C1 segment of cervical spinal cord (tissue), 14 donors: Measurements from ENCODE around the gene TSSK6.

Experiments
- DNase-seq, 14 donors: peaks; one replicate each; lab custom pipeline; 2025; lab: John Stamatoyannopoulos, UW

TSSK6 gene

DNA sequence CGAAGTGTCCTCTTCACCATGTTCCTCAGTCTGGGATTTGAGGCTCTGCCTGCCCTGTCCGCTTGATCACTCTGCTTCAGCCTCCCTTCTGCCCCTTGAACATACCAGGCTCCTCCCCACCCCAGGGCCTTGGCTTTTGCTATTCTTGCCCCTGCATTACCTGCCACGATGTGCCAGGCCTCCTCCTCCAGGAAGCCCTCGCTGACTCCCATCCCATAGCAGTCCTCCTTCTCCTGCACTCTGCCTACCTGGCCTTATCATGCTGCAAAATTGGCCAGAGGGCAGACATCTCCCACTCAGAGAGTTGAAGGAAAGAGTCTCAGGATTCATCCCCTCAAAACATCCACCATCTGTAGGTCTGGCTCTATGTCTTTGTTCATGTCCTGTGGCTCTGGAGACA lies 15.5 kb upstream of the TSSK6 start:
- no peak for DNase-seq

DNA sequence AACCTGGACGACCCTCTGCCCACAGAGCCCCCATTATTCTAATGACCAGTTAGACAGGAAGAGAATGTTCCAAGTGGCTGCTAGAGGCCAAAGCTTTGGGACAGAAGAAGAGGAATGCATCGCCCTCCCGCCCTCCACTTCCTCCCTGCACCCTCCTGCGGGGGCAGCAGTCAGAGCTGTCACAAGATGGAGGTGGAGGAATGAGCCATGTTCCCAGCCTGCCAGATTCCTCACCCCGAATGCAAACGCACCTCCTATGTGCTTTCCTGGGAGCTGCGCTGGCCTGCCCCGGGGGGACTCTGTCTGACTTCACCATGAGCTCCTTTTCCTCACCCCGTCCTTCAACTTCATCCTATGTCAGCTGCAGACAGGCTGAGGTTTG lies 15.1 kb upstream of the TSSK6 start:
- no peak for DNase-seq

DNA sequence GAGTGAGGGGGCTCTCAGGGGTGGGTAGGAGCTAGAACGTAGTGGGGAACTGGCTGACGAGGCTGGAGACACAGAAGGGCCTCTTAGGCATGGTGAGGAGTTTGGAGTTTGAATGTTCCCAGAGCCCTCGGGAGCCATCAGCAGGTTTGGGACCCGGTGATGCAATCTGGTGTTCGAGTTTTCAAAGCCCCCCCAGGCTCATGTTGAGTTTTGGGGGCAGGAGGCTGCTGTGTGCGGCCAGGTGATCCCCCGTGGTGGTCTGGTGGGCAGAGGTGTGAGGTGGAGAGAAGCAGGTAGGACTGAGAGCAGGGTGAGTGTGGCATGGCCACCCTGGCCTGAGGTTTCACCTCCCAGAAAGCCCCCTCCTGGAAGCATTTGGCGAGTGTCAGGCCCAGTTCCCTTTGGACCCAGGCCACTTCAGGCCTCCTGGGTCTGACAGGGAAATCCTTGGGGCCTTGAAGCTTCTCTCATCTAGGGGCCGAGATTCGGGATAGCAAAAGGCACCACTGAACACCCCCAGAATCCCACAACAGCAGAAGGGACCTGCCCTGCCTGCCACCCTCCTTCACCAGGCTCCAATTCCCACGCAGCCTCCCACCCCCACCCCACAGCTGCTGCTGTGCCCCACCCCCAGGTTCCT lies 14.6 kb upstream of the TSSK6 start:
- DNase-seq = no peak

DNA sequence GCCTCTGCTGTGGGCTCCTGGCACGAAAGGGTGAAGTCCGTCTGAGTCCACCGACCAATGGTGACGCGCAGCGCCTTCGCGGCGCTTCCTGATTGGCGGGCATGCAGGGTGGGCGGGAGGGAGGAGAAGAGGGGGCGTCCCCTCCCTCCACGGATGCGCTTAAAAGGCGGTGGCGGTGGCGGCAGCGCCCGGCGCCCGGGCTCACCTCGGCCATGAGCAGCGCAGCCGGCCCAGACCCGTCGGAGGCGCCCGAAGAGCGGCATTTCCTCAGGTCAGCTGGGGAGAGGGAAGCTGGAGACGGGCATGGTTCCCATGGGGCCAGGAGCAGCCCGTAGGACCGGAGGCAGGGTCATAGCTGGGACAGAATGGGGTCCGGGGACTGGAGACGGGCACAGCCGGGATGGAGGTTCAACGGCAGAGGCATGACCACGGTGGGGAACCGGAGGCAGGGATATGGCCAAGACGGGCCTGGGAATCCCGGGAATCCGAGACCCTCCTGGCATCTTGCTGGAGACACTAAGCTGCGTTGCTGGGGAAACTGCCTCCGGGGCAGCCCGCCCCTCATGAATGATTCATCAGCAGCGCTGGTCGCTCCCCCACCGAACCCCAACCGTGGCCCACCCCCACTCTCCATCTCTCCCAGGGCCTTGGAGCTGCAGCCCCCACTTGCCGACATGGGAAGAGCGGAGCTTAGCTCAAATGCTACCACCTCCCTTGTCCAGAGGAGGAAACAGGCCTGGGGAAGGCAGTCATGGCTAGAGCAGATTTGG lies 13.6 kb upstream of the TSSK6 start, which contains the start of gene YJEFN3:
Gene YJEFN3, plus strand, starts transcription at position 191 of the 770 bp plus-strand sequence. Its CDS starts 22 bp downstream, at position 213.
- DNase-seq = peak in 8 of 14 donors; percentile 5 to 75 (median 30)

DNA sequence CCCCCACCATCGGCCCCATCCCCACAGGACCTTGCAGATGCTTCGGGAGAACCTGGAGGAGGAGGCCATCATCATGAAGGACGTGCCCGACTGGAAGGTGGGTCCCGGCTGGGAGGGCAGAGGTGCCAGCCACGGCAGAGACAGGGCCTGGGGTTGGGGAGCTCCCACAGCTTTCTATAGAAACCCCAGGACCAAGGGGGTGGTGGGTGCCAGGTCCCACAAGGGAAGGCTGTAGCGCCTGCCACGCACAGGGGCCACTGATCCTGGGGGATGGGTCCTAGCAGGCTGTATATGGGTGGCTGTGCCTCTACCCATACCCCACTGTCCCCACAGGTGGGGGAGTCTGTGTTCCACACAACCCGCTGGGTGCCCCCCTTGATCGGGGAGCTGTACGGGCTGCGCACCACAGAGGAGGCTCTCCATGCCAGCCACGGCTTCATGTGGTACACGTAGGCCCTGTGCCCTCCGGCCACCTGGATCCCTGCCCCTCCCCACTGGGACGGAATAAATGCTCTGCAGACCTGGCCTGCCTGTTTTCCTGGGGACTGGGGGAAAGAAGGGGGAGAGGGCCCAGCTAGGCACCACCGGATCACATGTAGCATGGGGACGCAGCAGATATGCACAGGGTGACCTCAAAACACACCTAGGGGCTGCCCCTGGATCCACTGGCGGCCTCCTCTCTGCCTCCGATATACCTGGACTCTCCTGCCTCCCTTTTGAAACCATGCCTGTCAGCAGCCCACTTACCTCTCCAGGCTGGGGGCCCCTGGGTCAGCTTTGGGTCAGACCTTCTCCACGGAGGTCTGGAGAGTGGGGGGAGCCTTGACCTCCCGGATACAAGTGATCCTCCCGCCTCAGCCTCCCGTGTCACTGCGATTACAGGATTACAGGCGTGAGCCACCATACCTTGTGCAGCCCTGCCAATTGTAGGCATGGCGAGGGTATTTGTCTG lies 12.6 kb upstream of the TSSK6 start:
- DNase-seq = no peak

DNA sequence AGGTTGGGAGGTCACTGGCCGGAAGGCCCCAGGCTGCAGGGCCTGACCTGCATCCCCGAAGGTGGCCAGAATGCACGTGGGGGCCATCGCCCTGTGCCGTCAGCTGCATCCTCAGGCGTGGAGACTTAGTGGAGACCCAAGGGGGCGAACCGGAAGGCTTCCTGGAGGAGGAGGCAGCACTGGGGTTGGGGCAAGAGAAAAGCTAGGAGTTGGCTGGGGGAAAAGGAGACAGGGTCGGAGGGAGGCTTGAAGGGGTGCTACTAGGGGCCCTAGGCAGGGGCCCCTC lies 12.0 kb upstream of the TSSK6 start:
- DNase-seq = no peak

DNA sequence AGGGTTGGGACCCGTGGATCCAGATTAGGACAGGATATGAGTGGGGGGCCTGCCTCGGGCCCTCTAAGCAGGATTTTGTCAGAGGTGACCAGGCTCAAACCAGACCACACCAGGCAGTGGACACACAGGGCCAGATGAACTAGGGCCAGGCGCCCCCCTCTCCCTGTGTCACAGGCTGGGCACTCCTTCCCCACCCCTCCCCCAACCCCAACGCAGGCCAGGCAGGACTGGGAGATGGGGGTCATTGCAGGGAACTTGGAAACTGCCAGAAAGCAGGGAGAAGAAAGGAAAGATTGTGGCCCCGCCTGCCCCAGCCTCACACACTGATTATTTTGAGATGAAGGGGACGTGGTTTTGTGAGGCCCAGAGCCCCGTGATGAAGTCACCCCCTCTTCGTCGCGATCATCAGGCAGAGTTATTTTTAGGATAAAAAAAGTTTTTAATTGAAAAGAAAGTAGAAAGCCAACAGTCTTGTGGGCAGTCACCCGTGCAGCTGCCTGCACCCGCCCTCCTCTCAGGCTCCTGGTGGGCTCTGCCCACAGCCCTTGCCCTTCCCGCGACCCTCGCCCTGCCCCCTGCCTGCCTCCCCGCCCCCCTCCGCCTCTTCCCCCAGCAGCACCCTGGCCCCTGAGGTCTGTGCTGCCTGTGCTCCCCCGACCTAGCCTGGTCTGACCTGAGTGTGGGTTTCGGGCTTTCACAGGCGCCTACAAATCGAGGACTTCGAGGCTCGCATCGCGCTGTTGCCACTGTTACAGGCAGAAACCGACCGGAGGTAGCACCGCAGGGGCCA lies 11.4 kb upstream of the TSSK6 start:
- DNase-seq = peak in 7 of 14 donors; percentile 3 to 54 (median 21)

DNA sequence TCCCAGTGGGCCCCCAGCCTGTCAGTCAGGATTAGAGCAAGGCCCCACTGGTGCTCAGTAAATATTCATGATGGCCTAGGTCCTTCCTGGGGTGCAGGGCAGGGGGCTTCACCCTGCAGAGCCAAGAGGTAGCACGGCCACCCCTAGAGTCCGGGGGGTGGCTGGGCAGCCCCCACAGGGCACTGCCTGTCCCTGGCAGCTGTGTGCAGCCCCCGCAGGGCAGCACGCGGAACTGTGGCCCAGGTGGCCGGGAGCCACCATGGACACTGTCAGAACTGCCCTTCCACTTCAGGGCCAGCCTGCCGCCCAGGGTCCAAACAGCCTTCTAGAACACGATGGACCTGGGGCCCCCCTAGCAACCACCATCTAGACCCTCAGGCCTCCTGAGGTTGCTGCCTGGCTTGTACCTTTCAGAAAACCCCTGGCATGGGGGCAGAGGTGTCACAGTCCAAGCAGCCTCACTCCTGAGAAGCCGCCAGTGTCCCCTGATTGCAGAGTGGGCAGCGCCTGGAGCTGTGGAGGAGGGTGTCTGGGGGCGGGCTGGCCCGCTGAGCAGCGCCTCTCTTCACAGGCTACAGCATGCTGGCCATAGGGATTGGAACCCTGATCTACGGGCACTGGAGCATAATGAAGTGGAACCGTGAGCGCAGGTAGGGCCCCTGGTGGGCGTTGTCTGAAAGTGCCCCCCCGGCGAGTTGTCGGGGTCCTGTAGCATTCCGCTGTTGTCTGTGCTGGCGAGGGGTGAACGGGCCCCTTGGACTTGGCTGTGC lies 10.4 kb upstream of the TSSK6 start:
- DNase-seq = no peak

DNA sequence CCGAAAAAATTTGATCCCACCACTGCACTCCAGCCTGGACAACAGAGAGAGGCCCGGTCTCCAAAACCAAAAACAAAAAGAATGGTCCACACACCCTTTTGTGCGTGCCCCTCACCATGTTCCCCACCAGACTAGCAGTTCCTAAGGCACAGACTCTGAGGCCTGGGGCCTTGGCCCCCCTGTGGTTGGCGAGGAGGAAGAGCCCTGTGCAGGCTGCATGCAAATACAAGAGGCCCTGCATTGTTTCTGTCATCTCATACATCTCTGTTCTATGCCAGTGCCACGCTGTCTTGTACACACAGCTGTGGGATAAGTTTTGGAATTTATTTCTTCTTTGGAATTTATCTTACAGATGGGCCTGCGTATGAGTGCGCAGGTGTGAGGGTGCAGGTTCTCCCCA lies 8.7 kb upstream of the TSSK6 start:
- DNase-seq = no peak

DNA sequence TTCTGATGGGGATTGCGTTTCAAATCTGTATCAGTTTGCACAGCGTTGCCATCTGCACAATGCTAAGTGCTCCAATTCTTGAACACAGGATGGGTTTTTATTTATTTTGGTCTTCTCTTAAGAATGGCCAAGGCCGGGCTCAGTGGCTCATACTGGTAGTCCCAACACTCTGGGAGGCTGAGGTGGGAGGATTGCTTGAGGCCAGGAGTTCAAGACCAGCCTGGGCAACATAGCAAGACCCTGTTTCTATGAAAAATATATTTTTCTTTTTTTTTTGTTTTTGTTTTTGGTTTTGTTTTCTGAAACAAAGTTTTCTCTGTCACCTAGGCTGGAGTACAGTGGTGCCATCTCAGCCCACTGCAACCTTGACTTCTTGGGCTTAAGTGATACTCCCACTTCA lies 7.8 kb upstream of the TSSK6 start:
- no peak for DNase-seq

DNA sequence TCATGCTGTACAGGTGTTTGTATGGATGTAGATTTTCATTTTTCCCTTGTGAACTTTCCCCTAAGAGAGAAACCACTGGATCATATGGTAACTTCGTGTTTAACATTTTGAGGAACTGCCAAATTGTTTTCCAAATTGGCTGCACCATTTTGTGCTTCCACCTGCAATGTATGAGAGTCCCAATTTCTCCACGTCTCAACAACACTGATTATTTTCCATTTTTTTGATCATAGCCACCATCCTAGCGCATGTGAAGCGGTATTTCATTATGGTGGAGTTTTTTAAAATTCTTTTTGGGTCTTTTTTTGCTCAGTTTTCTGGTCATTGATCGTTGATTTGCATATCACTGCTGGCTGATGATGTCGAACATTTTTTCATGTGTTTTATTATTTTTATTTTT lies 5.6 kb upstream of the TSSK6 start:
- no peak for DNase-seq

DNA sequence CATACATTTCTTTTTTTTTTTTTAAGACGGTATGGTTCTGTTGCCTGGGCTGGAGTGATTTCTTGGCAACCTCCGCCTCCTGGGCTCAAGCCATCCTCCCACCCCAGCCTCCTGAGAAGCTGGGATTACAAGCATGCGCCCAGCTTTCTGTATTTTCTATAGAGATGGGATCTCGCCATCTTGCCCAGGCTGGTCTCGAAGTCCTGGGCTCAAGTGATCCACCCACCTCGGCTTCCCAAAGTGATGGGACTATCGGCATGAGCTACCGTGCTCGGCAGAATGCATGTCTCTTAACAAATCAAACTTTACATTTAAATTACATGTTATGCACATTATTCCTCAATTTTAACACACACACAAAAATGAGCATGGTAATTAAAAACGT lies 1.9 kb upstream of the TSSK6 start:
- DNase-seq = no peak

DNA sequence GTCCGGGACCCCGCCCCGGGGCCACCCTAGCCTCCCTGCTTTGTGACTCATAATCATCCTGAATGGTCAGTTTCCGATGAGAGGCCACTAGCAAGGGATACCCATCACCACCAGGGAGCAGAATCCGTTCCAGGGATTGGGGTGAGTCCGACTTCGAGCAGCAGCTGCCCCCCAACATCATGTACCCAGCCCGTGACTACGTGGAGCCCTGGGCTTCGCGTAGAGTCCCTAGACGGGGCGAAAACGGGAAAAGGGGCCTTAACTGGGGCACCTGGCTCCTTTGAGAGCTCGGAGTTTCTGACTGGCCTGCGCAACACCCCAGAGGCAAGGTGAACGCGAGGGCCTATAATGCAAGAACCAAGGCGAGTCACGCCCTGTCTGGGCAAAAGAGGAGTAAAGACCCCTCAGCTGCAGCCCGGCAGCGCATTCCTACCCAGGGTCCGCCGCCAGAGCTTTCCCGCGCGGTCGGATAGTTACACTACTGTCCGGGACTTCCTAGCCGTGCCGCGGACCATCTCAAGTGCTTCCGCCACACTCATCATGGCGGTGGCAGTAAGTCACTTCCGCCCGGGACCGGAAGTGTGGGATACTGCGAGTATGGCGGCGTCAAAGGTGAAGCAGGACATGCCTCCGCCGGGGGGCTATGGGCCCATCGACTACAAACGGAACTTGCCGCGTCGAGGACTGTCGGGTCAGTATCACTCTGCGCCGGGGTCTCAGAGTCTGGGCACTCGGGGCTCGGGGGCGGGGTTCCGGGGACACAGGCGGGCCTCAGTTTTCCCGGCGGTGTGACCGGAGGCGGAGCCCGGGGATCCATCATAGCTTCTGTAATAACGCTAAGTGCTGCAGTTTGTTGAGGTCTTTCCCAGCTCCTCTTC lies 533 bp upstream of the TSSK6 start, which contains the start of gene NDUFA13:
Gene NDUFA13, plus strand, starts transcription at position 584 of the 878 bp plus-strand sequence. Its CDS starts 14 bp downstream, at position 598.
- peak; percentile 19 to 91 (median 83) for DNase-seq

DNA sequence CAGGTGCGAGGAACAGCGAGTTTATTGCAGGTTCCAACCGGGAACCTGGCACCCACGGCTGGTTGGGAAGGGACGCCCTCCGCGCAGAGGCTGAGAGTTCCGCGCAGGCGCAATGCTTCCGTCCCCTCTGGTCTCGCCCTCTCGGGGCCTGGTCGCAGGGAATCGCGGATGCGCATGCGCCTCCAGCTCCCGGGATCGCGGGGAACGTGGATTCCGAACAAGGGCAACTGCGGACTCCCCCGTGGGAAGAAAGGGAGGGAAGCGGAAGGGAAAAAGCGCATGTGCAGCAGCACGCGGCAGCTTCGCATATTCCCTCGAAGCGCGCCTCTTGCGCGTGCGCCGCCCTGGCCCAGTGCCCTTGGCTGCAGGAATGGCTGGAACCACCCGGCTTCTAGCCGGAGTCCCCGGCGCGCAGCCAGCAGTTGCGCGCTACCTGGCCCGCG lies 1.1 kb downstream of the TSSK6 start:
- DNase-seq = peak in 4 of 14 donors; percentile 4 to 54 (median 32)

DNA sequence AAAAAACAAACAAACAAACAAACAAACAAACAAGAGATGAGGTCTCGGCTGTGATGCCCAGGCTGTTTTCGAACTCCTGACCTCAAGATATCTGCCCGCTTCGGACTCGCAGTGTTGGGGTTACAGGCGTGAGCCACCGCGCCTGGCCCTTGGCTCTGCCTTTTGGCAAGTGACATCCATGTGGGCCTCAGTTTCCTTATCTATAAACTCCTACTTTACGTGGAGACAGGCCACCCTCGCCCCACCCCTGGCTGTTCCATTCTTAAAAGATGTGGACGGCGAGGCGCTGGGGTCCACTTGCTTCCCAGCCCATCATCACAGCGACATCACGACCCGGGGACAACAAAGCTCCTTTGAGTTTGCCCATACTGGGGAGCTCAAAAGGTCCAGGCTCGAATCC lies 1.7 kb downstream of the TSSK6 start:
- no peak for DNase-seq

DNA sequence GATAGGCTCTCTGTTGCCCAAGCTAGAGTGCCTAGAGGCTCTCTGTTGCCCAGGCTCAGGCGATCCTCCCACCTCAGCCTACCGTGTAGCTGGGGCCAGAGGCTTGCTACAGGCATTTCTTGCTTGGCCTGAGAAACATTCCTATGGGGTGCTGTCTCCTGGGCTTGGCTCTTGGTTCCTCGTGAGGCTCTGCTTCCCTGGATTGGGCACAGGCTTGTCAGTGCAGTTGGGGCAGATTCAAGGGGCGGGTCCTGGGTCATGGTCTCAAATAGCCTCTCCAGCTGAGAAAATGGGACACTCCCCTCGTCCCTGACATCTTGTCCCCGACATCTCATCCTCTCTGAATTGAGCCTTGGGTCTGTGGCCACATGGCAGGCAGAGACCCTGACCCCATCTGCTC lies 4.9 kb downstream of the TSSK6 start:
- DNase-seq = no peak

DNA sequence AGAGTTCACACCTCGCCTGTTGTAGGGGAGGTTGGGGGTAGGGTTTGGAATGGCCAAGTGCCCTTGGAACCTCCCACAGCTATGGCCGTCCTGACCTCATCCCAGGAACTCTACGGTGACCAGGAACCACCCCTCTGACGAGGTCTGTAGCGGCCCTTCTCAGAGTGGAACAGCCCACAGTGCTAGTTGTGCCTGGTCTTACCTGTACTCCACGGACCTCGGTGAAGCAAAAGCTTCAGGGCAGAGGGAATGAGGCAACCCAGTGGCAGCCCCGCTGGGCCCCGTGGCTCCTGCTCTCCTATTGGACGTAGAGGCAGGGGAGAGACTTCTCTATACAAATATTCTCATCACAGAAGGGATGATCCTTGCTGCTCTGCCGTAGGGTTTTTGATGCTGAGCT lies 7.1 kb downstream of the TSSK6 start:
- DNase-seq = no peak

DNA sequence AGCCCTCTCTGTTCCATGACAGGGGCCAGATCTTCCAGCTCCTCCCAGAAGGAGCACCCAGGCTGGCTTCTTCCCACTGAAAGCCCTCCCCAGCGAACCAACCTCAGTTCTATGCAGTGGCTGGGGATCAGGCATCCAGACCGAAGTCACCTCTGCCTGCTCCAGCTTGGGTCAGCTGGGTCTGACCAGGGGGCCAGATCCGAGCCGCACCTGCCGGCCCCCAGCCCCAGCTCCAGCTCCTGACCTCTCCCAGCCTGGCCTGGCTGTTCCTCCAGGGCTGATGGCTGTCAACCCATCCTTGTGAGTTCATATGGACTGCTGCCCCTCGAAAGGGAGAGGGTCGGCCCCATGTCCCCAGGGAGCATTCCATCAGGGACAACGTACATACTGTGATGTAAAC lies 8.0 kb downstream of the TSSK6 start:
- no peak for DNase-seq

DNA sequence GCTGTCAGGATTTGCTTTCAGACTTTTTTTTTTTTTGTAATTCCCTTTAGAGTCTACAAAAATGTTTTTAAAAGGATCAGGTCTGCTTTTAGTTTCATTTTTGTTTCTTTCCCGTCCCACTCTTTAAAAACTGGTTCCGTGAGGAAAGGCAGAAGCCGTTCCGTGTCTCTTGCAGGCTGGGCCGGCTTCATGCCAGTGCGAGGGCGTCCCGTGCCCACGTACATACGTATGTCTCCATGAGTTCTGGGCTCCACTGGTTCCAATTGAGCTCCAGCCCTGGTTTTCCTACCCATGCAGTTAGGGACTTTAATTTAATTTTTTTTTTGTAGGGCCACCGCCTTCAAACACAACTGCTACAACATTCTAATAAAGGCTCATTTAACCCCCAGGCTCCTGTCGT lies 8.8 kb downstream of the TSSK6 start:
- DNase-seq = no peak
